ENCODE measurements around the gene RBM22.

The RBM22 gene

DNA sequence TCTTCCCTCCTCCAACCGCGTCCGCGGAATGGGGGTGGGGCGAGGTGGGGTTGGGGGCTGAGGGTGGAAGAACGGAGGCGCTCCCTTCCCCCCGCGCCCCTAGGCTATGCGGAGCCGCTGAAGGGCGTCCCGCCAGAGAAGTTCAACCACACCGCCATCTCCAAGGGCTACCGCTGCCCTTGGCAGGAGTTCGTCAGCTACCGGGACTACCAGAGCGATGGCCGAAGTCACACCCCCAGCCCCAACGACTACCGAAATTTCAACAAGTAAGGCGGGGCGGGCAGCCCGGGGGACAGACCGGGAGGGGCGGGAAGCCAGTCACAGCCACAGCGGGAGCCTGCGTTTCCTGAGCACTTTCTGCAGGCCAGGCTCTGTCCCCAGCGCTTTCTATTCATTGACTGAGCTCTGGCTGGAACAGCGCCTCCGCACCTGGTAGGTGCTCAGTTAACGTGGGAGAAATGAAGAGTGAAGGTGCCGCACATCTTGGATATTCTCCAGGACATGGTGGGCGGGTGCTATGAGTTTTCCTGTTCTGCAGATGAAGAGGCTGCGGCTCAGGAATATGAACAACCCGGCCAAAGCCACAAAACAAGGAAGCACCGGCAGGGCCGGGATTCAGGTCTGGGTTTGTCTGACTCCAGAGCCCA lies 28.5 kb downstream of the RBM22 start:
- FAIRE-seq: no peak

DNA sequence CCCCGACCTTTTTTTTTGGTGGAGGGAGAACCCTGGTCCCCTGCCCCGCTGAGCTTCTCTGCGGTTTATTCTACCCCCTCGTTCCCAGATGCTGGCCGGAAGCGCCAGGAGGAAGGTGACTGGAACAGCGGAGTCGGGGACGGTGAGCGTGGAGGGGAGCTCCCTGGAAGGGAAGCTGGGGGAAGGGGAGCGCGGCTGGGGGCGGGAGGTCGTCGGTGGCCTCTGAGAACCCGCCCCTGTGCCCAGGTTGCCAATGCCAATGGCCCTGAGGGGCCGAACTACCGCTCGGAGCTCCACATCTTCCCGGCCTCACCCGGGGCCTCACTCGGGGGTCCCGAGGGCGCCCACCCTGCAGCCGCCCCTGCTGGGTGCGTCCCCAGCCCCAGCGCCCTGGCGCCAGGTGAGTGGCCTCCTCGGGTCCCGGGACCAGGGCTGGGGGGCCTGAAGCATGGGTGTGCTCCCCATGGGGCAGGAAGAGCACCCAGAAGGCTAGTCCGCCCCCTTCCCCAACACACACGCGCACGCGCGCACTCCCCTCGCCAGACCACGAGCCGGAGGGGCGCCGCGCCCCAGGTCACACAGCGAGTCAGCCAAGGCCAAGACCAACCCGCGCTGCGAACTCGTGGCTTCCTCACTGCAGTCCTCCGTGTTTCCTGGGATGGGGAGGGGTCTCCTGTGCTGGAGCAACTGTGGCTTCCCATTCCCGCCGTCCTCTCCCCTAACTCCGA lies 29.2 kb downstream of the RBM22 start:
- no peak for FAIRE-seq

DNA sequence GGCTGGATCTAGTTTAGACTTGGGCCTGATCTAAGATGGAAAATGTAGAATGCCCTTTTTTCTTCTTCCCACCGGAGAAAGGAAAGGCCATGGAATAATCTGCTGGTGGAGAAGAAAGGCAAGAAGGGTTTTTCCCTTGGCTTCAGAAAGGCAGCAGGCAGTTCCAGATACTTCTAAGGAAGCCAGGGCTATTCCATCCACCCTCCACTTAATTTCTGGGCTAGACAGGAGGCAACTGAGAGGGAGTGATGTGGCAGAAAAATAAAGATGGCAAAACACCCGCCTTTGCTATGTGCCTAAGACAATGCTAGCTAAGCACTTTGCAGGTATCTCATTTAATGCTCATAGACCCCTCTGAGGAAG lies 29.9 kb downstream of the RBM22 start:
- no peak for FAIRE-seq

DNA sequence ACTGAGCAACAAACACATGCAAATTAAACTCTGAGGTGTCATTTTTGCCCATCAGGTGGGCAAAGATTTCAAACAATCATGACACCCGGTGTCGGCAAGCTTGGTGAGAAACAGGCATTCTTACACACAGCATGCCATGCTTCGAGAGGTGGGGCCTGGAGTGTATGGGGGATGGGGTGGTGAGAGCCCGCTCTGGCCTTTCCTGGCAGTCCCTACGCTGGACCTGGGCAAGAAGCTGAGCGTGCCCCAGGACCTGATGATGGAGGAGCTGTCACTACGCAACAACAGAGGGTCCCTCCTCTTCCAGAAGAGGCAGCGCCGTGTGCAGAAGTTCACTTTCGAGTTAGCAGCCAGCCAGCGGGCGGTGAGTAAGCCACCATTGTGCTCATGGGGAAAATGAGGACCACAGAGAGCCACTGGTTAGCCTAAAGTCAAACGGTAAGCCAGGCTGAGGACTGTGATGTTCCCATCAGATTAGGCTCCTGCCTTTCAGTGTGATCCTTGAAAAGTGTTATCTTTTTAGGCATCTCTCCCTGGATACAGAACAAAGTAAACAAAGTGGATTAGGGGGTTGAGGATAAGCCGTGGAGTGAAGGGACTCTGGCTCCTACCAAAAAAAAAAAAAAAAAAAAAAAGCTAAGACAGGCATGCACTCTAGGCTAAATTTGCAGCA lies 30.5 kb downstream of the RBM22 start:
- FAIRE-seq: no peak

DNA sequence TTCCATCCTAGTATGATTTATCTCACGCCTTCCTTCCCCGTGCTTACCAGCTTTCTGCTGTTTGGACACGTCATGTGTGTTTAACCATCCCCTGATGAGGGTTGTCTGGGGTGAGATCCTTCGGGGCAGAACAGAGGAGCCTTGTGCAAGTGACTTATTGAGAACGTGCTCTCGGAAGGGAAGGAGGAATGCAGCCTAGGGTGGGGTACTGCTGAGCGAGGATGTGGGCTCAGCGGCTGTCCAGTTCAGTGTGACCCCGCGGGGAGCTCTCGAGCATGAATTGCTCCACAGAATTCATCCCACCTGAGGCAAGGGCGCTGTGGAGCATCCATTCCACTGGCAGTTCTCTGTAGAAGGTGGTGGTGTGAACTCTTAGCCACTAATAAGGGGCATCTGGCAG lies 35.8 kb downstream of the RBM22 start:
- FAIRE-seq: no peak

DNA sequence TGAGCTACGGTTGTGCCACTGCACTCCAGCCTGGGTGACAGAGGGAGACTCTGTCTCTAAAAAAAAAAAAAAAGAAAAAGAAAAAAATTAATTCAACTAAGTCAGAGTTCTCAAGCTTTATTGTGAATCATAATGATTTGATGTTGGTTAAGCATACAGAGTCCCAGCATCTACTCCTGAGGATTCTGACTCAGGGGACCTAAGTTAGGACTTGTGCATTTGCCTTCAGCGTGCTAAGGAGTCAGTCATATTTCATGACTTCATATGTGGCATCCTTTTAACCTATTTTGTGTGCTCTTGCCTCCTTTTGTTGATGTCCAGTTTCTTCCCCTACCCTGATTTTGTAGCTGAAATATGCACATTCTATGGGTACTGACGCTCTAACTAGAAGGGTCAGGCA lies 36.9 kb downstream of the RBM22 start:
- no peak for FAIRE-seq

DNA sequence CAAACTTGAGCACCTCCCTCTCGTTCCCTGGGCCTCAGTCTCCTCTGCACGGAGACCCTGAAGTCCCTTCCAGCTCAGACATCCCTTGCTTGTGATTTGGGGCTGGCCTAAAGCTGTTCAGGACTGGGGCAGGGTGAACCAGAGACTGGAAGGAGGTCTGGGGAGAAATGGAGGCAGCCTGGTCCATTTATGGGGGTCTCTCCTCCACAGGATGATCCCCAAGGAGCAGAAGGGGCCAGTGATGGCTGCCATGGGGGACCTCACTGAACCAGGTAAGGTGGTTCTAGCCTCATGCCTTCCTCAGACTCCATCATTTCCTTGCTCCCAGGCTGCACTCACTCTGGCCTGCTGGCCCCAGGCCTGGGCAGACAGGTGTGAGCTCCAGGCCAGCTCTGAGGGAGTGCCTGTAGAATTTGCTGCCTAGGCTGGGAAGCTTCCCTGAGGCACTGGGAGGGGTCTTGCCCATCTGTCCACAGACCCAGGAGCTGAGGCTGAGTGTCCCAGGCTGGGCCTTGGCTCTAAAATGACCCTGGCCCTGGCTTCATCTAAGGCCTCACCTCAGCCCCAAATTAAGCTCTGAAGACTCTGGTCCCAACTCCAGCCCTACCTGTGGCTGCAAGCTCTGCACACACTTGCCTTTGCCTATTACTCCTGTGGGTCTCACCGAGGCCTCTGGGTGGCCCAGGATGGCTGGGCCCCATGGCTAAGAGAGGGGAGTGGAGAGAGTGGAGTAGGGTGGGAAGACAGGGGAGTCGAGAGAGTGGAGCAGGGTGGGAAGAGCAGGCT lies 37.9 kb downstream of the RBM22 start:
- FAIRE-seq: no peak

DNA sequence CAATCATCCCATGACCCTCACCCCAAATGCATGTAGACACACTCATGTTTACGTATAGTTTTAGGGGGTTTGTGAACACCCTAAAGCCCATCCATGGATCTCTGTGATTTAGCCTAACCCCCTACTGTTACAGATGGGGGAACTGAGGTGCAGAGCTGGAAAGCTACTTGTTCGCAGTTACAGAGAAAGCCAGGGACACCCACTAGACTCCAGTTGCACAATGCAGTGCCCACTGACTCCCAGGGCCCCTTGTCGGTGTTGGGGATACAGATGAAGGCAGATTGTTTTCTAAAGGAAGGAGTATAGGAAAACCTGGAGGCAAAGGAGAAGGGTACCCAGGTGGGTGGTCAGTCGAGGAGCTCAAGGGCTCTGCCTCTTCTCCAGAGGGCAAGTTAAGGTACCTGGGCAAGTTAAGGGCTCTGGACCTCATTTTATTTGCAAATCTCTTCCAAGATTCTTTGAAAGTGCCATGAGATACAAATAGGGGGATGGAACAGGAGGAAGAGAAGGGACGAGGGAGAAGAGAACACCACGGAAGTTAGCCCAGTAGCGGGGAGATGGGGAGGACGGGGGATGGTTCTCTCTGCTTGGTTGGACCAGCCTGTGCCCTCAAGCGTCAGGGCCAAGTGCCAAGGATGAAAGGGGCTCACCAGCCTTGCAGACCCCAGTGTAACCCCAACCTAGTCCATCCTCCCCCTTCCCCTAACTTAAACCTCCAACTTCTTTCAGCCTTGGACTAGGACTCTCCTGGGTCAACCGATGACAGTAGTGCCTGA lies 38.9 kb downstream of the RBM22 start:
- FAIRE-seq: no peak

DNA sequence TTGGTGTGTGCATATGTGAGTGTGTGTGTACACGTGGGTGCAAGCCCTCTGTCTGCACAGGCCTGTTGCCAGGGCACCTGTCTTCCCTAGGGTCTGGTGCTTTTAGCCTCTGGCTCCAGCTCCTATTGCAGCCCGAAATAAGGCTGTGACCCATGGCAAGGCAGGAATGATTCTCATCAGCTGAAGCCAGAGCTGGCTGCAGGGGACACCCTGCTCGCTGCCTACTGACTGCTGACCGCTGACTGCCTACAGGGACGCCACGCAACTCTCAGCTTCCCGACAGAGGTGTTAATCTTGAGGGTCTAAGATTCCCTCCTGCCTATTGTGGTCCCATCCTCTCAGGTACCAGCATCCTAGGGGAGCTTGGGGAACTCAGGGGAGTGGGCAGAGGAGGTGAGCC lies 39.8 kb downstream of the RBM22 start, which contains the start of gene MYOZ3:
TSS of gene MYOZ3 (plus strand) at position 166 of the 400 bp plus-strand sequence. CDS start 1,691 bp downstream, outside the sequence.
- no peak for FAIRE-seq

DNA sequence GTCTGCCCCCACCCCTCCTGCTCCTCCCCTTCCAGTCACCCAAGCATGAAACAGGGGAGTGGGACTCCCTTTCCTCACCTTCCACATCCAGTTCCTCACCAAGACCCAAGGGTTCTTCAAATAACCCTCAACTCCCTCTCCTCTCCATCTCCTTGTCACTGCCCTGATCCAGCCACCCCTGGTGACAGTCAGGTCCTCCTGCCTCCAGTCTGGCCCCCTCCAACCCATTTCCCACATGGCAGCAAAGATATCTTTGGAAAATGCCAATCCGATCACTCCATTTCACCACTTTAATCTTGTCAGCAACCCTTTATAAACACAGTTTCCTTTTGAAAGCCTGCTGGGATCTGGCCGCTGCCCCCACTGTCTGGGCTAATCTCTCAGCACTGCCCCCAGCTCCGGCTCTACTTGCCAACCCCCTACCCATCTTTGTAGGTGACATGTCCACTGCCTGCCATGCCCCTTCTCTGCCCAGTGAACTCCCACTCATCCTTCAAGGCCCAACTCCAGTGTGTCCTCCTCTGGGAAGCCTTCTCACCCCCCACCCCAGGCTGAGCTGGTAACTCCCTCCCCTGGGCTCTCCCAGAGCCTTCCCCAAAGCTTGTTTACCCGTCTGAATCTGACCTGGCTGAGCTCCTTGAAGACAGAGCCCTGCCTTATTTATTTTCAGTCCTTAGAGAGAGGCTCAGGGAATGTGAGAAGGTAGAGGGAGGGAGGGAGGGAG lies 40.6 kb downstream of the RBM22 start:
- no peak for FAIRE-seq

DNA sequence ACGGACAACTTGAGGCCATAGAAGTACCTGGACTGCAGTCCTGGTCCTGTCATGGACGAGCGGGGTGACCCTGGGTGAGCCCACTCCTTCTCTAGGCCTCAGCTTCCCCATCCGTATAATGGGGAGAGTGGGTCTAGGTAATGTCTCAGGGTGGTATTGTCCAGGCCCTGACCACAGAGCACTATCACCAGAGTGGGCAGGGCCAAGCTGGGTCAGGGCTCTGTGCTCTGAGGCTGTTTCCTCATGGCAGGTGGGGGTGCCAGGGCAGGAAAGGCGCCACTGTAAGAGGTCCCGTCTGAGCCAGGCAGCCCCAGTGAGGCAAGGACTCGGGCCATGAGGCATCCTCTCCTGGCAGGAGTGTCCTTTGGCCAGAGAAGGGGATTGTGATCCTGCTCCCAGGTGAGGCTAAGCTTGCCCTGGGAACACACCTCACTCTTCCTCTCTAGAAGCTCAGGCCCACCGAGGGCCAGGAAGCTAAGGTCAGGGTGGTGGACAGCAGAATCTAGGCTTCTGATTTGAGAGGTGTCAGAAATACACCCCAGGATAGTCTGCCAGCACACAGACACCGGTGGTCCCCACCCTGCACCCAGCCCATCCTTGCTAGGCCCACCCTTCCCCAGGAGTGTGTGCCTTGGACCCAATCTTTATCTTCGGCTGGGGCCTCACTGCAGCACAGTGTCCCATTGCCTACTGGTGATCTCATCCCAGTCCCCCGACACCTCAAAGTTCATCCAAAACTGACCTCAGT lies 41.3 kb downstream of the RBM22 start:
- FAIRE-seq: no peak

DNA sequence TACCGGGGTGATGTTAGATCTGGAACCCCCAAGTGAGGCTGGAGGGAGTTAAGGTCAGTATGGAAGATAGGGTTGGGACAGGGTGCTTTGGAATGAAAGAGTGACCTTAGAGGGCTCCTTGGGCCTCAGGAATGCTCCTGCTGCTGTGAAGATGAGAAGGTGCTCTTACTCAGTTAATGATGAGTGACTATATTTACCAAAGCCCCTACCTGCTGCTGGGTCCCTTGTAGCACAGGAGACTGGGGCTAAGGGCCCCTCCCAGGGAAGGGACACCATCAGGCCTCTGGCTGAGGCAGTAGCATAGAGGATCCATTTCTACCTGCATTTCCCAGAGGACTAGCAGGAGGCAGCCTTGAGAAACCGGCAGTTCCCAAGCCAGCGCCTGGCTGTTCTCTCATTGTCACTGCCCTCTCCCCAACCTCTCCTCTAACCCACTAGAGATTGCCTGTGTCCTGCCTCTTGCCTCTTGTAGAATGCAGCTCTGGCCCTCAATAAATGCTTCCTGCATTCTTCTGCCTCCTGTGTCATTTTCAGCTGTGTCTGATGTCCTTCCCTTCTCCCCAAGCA lies 42.1 kb downstream of the RBM22 start:
- FAIRE-seq: no peak

DNA sequence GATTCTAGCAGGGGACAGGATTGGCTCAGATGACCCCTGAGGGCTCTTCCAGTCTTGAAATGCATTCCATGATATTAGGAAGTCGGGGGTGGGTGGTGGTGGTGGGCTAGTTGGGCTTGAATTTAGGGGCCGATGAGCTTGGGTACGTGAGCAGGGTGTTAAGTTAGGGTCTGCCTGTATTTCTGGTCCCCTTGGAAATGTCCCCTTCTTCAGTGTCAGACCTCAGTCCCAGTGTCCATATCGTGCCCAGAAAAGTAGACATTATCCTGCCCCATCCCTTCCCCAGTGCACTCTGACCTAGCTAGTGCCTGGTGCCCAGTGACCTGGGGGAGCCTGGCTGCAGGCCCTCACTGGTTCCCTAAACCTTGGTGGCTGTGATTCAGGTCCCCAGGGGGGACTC lies 42.7 kb downstream of the RBM22 start:
- FAIRE-seq: no peak

DNA sequence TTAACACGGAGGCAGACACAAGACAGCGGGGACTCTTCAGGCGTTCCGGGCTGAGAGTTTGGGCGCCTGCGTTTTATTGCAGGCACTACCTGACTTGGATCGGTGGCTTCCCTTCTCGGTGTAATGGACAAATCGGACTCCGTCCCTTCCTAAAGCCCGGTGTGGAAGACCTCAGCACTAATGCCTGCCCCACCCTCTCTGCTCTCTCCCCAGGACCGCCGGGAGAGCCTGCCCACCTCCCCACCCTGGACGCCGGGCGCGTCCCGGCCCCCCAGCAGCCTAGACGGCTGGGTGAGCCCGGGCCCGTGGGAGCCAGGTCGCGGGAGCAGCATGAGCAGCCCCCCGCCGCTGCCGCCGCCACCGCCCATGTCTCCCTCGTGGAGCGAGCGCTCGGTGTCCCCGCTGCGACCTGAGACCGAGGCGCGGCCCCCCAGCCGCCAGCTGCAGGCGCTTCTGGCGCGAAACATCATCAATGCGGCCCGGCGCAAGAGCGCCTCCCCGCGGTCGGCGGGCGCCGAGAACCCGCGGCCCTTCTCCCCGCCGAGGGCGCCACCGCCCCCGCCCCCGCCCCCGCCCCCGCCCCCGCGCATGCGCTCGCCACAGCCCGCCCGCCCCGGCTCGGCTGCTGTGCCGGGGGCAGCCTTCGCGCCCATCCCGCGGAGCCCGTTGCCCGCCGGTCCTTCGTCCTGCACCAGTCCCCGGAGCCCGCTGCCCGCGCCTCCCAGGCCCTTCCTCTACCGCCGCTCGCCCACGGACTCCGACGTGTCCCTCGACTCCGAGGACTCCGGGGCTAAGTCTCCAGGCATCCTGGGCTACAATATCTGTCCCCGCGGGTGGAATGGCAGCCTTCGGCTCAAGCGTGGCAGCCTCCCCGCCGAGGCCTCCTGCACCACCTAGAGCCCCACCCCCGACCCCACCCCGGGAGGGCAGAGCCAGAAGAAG lies 44.4 kb downstream of the RBM22 start:
- no peak for FAIRE-seq

DNA sequence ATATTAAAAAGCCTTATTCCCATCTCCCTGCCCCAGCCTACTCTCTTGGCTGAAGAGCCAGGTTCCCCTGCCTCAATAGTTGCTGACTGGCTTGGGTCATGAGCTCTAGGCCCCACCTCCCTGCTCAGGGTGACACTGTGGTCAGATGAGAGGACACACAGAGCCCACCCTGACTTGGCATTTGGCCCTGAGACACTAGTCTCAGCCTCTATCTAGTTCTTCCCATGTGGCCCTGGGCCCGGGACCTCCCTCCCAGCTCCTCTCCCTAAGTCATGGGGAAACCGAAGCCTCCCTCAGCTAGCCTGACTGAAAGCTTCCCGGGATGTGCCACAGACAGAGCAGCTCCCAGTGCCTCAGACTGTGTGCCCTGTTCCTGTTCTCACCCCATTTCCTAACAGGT lies 45.6 kb downstream of the RBM22 start:
- FAIRE-seq: no peak

DNA sequence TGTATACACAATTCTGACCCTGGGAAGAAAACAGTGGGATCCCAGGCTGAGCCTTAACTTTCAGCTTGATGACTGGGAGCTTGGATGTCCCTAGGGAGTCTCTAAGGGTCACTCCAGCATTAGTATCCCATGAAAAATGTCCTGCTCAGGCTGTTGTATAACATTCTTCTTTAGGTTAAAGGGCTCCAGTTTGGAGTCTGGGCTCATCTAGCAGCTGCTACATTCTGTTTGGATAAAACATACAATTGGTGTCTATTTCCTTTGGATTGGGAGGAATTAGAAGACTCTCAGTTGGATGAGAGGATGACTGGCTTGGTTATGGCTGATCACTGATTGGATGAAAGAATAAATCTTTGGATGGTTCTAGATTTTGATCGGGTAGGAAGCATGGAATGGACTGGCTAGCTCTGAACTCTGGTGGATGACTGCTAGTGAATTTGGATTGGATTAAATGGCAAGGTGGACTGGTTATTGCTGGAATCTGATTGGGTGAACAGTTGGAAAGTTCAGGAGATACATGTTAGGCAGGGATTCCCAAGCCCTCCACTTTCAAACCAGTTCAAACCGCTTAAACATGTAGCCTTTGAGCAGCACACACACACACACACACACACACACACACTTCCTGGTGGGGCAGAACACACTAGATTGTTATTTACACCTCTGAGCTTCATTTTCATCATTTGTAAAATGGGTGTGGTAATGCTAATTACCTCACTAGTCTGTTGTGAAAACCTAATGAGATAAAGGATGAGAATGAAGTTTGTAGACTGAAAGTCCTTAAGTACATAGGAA lies 46.9 kb downstream of the RBM22 start:
- no peak for FAIRE-seq

DNA sequence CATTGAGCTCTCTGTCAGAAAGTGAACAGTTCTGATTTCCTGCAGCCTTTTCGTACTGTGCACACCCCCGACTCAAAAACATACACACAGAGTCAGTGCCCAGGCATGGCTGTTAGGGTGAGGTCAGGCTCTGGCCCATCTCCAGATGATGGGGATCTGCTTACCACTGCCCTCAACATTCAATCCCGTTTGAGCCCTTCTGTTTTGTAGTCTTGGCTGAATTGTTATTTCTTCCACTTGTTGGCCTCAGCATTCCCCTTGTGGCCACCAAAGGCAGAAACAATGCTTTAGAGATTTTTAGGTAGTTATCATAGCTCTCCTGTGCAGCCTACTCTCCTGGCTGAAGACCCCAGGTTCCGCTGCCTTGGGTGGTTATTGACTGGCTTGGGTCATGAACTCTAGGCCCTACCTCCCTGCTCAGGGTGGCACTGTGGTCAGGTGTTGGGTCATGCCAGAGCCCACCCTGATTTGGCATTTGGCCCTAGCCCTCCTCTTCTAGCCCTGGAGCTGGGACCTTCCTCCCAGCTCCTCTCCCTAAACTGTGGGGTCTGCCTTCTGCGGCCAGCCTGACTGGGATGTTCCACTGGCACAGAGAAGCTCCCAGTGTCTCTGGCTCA lies 47.6 kb downstream of the RBM22 start:
- peak; percentile 11 for FAIRE-seq

Measured in G401.6 (cell line).